GM21528 (cell line): ENCODE measurements around the gene CASP10.
A peak's percentile ranks its signal among the peaks of the same experiment; 100 is the strongest.
"Not testable (repeated sequence)": the region's sequence is repeated elsewhere in the genome, so short reads cannot be mapped to it uniquely, and the experiment has no call there.

ENCODE experiments used
- ATAC-seq: cut with Tn5 transposase; IDR thresholded peaks from one replicate; pipeline ENCODE4 v1.9.1; 2021; ENCODE audit warnings: mild to moderate bottlenecking, moderate library complexity; ENCODE audit not compliant: unreplicated experiment, low FRiP score

Gene CASP10

DNA sequence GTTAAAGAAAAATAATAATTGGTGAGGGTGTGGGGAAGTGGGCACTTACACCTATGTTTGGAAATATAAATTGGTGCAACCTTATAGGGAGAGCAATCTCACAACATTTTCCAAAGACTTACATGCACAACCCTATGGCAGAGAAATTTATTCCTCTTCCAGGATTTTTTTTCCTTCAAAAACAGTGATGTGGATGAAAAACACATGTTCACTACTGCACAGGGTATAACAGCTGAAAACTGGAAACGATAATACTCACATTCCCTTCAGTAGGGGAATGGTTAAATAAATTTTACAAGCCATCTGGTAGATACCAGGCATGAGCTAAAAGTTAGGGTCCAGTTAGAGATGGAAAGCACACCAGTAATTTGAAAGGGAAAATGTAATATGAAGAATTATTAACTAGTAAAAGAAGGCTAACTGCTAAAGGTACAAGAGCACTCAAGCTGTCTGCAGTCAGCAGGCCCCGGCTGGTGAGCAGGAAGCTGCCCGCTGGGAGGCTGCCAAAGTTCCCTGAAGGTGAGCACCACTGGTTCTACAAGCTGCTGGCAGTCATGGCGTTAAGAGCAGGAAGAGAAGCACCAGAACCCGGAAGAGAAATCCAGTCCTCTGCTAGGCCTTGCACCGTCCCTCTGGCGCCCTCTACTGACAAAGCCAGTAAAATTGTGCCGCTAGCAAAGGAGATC lies 49.0 kb downstream of the CASP10 start:
- ATAC-seq = peak; percentile 41

GRCh38 chr2:201232467-201232815 lies 49.5 kb downstream of the CASP10 start:
- no peak for ATAC-seq

DNA sequence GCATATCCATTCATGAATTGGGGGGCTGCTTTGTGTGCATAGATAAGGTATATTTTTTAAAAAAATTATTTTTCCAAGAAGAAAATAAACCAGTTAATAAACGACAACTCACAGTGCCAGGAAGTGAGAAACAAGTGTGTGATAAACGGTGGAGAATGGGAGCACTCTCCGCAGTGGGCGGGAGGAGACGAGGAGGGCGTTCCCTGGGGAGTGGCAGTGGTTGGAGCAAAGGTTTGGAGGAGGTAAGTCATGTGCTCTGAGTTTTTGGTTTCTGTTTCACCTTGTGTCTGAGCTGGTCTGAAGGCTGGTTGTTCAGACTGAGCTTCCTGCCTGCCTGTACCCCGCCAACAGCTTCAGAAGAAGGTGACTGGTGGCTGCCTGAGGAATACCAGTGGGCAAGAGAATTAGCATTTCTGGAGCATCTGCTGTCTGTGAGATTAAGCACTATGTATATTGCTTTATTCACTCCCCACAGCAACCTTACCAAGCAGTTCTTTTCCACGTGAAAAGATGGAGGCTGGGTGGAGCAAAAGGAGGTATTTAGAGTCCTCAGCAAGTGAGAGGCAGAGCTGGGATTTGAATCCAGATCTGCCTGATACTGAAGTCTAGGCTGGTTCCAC lies 50.4 kb downstream of the CASP10 start:
- peak; percentile 95 for ATAC-seq

DNA sequence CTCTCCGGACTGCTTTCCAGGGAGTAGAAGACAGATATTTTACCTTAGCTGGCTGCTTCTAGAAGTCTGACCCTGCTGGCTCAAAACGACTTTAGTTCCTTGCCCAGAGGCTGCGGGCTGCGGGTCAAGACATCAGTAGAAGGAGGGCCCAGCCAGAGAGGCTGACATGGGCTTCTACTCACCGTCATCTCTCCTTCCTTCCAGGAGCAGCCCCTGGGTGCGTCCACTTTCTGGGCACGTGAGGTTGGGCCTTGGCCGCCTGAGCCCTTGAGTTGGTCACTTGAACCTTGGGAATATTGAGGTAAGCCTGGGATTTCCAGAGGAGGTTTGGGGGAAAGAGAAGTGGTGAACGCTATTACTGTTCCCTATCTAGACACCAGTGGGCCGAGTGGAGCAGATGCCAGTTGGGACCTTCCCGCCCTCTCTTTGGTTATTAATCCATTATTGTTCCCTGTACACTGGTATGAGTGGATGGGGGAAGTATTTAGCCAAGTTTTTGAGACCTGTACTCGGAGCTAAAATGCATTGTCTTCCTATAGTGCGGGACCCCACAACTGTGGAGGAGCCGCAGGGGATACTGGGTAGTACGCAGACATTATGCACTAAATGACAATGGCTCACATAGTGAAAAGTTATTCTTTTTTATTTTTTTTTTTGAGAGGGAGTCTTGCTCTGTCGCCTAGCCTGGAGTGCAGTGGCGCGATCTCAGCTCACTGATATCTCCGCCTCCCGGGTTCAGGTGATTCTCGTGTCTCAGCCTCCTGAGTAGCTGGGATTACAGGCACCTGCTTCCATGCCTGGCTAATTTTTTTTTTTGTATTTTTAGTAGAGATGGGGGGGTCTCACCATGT lies 51.1 kb downstream of the CASP10 start:
- ATAC-seq = peak; percentile 38

DNA sequence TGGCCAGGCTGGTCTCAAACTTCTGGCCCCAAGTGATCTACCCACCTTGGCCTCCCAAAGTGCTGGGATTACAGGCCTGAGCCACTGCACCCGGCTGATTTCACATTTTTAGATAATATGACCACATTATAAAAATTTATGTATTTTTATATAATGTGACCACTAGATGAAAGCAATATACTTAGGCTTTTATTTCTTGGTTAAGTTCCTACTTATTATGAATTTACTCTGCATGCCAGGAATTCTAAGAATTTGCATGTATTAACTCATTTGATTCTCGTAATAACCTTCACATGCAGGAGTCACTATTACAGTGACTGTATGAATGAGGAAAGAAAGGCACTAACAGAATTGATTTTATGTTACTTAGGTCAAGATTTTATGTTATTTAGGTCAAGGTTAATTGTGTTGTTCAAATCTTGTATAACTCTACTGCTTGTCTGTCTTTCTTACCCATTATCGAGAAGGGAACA lies 51.8 kb downstream of the CASP10 start:
- no peak for ATAC-seq

- no peak for ATAC-seq
Observed at GRCh38 chr2:201235860-201236811, 53.2 kb downstream of the CASP10 start.

GRCh38 chr2:201237486-201238123 lies 54.7 kb downstream of the CASP10 start:
- ATAC-seq = no peak

GRCh38 chr2:201239167-201239935 lies 56.4 kb downstream of the CASP10 start:
- ATAC-seq = not testable (repeated sequence)

- no peak for ATAC-seq
Observed at GRCh38 chr2:201242571-201243277, 59.8 kb downstream of the CASP10 start.

DNA sequence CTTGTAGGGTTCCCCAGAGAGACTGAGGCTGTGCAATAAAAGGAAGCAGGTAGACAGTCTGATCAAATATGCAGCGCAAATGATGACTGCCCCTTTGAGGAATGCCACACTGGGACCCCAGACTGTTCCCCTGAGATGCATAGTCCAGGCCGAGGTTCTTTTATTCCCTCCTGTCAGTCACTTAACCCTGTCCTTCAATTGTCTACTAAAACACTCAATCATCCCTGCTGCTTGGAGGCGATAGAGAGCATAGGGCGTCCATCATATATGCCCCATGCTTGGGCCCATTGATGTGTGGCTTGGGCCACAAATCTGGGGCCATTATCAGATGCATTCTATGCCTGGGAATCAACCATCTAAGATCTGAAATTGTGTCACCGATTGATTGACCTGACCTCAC lies 61.9 kb downstream of the CASP10 start:
- ATAC-seq = no peak

GRCh38 chr2:201246280-201246679 lies 63.3 kb downstream of the CASP10 start:
- no peak for ATAC-seq

DNA sequence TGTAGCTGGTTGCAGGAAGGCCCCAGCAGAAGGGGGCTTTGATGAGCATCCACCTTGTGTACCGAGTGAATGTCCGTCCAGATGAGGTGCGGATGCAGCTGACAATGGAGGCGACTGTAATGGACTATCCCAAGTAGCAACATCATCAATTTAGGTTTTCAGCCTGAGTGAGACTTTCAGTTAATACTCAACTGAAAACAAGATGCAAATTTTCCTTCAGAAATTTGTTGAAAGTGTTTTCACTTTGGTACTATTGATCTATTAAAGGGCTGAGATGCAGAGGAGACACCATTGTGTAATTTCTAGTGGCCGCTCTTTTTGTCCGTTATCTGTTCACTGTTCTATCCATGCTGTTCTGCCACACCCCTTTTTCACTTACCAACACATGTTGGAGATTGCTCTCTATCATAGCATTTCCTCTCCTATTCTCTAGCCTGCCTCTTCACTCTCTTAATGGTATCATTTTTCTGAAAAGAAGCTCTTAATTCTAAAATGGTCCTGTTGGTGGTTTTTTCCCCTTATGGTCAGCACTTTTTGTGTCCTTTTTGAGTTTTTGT lies 65.4 kb downstream of the CASP10 start:
- ATAC-seq = no peak

DNA sequence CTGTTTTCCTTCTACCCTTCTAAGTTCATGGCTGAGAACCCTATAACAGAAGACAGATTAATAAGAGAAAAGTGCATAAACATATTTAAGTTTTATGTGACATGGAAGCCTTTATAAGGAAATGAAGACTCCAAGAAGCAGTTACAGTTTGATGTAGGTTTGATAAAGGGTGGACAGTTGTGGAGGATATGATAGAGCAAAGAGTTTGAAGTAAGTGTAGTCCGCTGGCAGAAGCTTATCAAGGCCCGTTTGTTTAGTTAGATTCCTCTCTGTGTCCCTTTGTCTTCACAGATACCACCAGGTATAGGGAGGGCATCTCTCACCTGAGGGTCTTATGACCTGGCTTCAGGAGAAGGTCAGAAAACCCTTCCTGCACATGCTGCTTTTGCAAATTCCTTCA lies 66.9 kb downstream of the CASP10 start:
- ATAC-seq = no peak

DNA sequence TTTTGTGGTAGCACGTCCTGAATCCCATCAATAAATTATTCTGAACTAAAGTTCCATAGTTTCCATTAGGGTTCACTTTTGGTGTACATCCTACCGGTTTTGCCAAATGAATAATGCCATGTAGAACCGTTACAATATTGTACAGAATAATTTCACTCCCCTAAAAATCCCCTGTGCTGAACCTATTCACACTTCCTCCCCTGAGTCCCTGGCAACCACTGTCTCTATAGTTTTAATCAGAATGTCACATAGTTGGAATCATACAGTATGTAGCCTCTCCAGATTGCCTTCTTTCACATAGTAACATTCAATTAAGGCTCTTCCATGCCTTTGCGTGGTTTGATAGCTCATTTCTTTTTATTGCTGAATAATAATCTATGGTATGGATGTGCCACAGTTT lies 67.8 kb downstream of the CASP10 start:
- ATAC-seq = no peak

DNA sequence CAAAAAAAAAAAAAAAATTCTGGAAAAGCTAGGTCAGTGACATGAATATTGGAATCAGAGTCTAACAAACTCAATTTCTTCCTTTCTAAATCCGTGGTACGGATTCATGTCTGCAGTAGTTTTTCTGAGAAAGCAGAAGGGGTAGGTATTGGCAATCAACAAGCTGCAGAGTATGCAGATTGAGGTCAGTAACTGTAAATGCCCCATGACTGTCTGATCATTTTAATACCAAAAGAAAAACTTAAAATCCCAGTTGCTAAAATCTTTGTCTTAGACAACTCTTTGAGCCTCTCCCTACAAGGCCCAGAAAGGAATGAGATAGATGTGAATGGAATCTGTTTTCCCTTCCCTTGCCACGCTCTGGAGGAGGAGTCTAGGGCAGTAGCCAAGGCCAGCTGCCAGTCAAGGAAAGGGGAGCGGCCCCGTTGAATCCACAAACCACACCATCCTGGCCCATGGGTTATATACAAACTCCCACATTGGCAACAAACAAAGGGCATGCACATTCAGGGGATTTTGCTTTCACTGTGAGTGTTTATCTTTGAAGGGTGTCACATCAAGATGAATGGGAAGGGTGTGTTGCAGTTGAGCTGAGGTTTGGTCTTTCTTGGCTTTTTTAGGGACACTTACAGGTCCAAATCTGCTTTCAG lies 71.3 kb downstream of the CASP10 start:
- ATAC-seq = no peak

DNA sequence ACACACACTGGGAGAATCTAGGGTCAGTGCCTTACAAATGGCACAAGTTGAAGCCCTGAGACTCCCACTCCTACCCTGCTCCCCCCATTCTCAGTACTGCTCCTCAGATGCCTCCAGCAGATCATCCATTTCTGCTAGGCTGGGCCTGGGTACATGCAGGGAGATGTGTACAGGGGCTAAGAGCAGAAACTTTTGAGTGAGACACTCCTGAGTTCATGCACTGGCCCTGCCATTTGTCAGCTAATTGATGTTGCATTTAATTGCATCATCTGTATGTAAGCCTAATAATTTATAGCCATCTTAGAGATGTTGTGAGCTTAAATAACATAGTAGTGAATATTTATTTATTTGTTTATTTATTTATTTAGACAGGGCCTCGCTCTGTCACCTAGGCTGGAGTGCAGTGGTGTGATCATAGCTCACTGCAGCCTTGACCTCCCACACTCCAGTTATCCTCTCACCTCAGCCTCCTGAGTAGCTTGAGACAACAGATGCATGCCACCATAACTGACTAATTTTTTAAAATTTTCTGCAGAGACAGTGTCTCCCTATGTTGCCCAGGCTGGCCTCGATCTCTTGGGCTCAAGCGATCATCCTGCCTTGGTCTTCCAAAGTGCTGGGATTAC lies 72.6 kb downstream of the CASP10 start:
- ATAC-seq = no peak

DNA sequence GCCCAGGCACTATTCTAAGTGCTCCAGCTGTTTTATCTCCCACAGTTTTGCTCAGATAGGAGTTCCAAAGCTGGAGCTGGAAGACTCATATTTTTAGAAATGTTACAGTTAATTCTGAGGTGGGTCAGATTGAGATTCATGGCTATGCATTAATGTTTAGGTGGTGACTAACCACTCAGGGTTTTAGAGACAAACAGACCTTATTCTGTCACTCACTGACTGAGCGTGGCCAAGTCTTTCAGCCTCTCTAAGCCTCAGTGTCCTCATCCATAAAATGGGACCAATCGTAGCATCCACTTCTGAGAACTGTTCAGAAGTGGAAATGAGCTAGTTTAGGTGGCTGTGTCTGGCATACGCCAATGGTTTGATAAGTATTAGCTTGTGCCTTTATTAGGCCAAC lies 73.1 kb downstream of the CASP10 start:
- no peak for ATAC-seq
